HG03097 (cell line): ENCODE results near the gene FKRP.
"Not testable (repeated sequence)": the region's sequence is repeated elsewhere in the genome, so short reads cannot be mapped to it uniquely, and the experiment has no call there.

Source experiments
- ATAC-seq: cut with Tn5 transposase; IDR thresholded peaks from one replicate; pipeline ENCODE4 v1.9.1; 2021; ENCODE audit not compliant: unreplicated experiment, low FRiP score

Gene FKRP

GRCh38 chr19:46784262-46785053, 38.6 kb downstream of the FKRP start:
- no peak for ATAC-seq

GRCh38 chr19:46785054-46785979, 39.5 kb downstream of the FKRP start:
- ATAC-seq: no peak

GRCh38 chr19:46785980-46786235, 40.1 kb downstream of the FKRP start:
- ATAC-seq: no peak

- no peak for ATAC-seq
Observed at GRCh38 chr19:46786236-46787039, 40.6 kb downstream of the FKRP start.

- ATAC-seq: no peak
Observed at GRCh38 chr19:46787040-46787330, 41.1 kb downstream of the FKRP start.

- no peak for ATAC-seq
Observed at GRCh38 chr19:46787331-46788261, 41.7 kb downstream of the FKRP start.

- ATAC-seq: peak; percentile 69
Observed at GRCh38 chr19:46788262-46788967, 42.6 kb downstream of the FKRP start, which contains the start of gene SLC1A5. Gene SLC1A5, minus strand, starts transcription at chr19:46788594. Its CDS starts 629 bp downstream, at chr19:46787965.

GRCh38 chr19:46788968-46789338, 43.1 kb downstream of the FKRP start:
- no peak for ATAC-seq

- ATAC-seq: no peak
Observed at GRCh38 chr19:46789371-46789770, 43.5 kb downstream of the FKRP start.

- no peak for ATAC-seq
Observed at GRCh38 chr19:46791944-46792343, 46.1 kb downstream of the FKRP start.

- no peak for ATAC-seq
Observed at GRCh38 chr19:46797881-46798280, 52.0 kb downstream of the FKRP start.

- no peak for ATAC-seq
Observed at GRCh38 chr19:46798713-46799112, 52.9 kb downstream of the FKRP start.

- no peak for ATAC-seq
Observed at GRCh38 chr19:46802152-46802551, 56.3 kb downstream of the FKRP start.

GRCh38 chr19:46803555-46803954, 57.7 kb downstream of the FKRP start:
- no peak for ATAC-seq

GRCh38 chr19:46804432-46804831, 58.6 kb downstream of the FKRP start:
- not testable (repeated sequence) for ATAC-seq

GRCh38 chr19:46806656-46807055, 60.8 kb downstream of the FKRP start:
- ATAC-seq: no peak
